Measurements from ENCODE around the gene ROR2. TPM values are rescaled to one million over a fixed set of nuclear protein-coding genes. Genes with fewer than 3 reads are reported as not detected.

ROR2 gene
- polyA plus RNA-seq, 3 donors: not detected

- TF ChIP-seq CTCF (IDR thresholded peaks at IDR 0.05): no peak
- no peaks in the 10 kb centered on the region for H3K4me1 Mint-ChIP-seq
- no peak overlapping the region for H3K4me3 Mint-ChIP-seq
- no peaks in the 10 kb centered on the region for H3K36me3 Mint-ChIP-seq
- Histone ChIP-seq H3K4me3 (replicated peaks in 1 of 3; ENCODE audit: low read depth in 2 of 3, low read length in 3 of 3) (no peak overlapping the region), H3K9ac (ENCODE audit: insufficient read depth, low read length, poor library complexity, severe bottlenecking) (no peak overlapping the region), H4K20me1 (ENCODE audit: insufficient read depth, low read length) (no peaks in the 10 kb centered on the region), H2AFZ (ENCODE audit: insufficient read depth, low read depth, low read length, poor library complexity, severe bottlenecking) (no peak overlapping the region), H3K4me1 (ENCODE audit: control insufficient read depth in 1 of 2, insufficient read depth in 2 of 2, low read length in 2 of 2) (no peaks in the 10 kb centered on the region), H3K9me3 (replicated peaks in 1 of 2; ENCODE audit: control insufficient read depth in 1 of 2, insufficient read depth in 1 of 2, low read length in 2 of 2) (no peaks in the 10 kb centered on the region), H3K79me2 (ENCODE audit: insufficient read depth, low read length) (no peaks in the 10 kb centered on the region), H3K4me2 (replicated peaks; ENCODE audit: extremely low read depth, low read length, poor library complexity, severe bottlenecking) (no peak overlapping the region), H3K27me3 (ENCODE audit: control insufficient read depth in 2 of 2, insufficient read depth in 2 of 2, low read length in 2 of 2) (no peaks in the 10 kb centered on the region), H3K27ac (ENCODE audit: low read depth in 1 of 2, low read length in 2 of 2) (no peak overlapping the region), H3K36me3 (replicated peaks in 1 of 2; ENCODE audit: control insufficient read depth in 1 of 2, insufficient read depth in 2 of 2, low read length in 2 of 2) (no peaks in the 10 kb centered on the region)
- DNase-seq: no peak
- 89% methylated on average over 5 of the region's 7 CpGs for WGBS (ENCODE audit: insufficient coverage)
- H3K27ac Mint-ChIP-seq: no peak overlapping the region
- intact Hi-C loops (cut with micrococcal nuclease): no loop called here
- H3K27me3 Mint-ChIP-seq (ENCODE audit: low read depth in 3 of 3): peaks cover 4 to 11% (median 10%) of the 10 kb centered on the region in 3 donors
- H3K9me3 Mint-ChIP-seq: peaks cover 0 to 5% (median 0%) of the 10 kb centered on the region in 7 donors
Observed at GRCh38 chr9:91917436-91917835, 32.6 kb downstream of the ROR2 start.

- no peak for DNase-seq
- peaks cover 4 to 11% (median 7%) of the 10 kb centered on the region in 3 donors for H3K27me3 Mint-ChIP-seq (ENCODE audit: low read depth in 3 of 3)
- H4K20me1 ChIP-seq (ENCODE audit: insufficient read depth, low read length): no peaks in the 10 kb centered on the region
- WGBS (ENCODE audit: insufficient coverage): 93% methylated on average over 5 of the region's 10 CpGs
- H3K27ac Mint-ChIP-seq: no peak overlapping the region
- TF ChIP-seq CTCF (IDR thresholded peaks at IDR 0.05): no peak
- no peak overlapping the region for H3K4me3 ChIP-seq (replicated peaks in 1 of 3; ENCODE audit: low read depth in 2 of 3, low read length in 3 of 3)
- H3K27me3 ChIP-seq (ENCODE audit: control insufficient read depth in 2 of 2, insufficient read depth in 2 of 2, low read length in 2 of 2): no peaks in the 10 kb centered on the region
- H3K36me3 ChIP-seq (replicated peaks in 1 of 2; ENCODE audit: control insufficient read depth in 1 of 2, insufficient read depth in 2 of 2, low read length in 2 of 2): no peaks in the 10 kb centered on the region
- no peak overlapping the region for H3K9ac ChIP-seq (ENCODE audit: insufficient read depth, low read length, poor library complexity, severe bottlenecking)
- H3K4me2 ChIP-seq (replicated peaks; ENCODE audit: extremely low read depth, low read length, poor library complexity, severe bottlenecking): no peak overlapping the region
- no peaks in the 10 kb centered on the region for H3K4me1 Mint-ChIP-seq
- no peaks in the 10 kb centered on the region for H3K4me1 ChIP-seq (ENCODE audit: control insufficient read depth in 1 of 2, insufficient read depth in 2 of 2, low read length in 2 of 2)
- H2AFZ ChIP-seq (ENCODE audit: insufficient read depth, low read depth, low read length, poor library complexity, severe bottlenecking): no peak overlapping the region
- no peak overlapping the region for H3K4me3 Mint-ChIP-seq
- peaks cover 0 to 5% (median 0%) of the 10 kb centered on the region in 7 donors for H3K9me3 Mint-ChIP-seq
- H3K79me2 ChIP-seq (ENCODE audit: insufficient read depth, low read length): no peaks in the 10 kb centered on the region
- intact Hi-C loops (cut with micrococcal nuclease): no loop called here
- H3K36me3 Mint-ChIP-seq: no peaks in the 10 kb centered on the region
- no peak overlapping the region for H3K27ac ChIP-seq (ENCODE audit: low read depth in 1 of 2, low read length in 2 of 2)
- no peaks in the 10 kb centered on the region for H3K9me3 ChIP-seq (replicated peaks in 1 of 2; ENCODE audit: control insufficient read depth in 1 of 2, insufficient read depth in 1 of 2, low read length in 2 of 2)
Observed at GRCh38 chr9:91915524-91916263, 34.3 kb downstream of the ROR2 start.
